HG03175 (cell line): ENCODE measurements around the gene DCAF11.
"Not testable (repeated sequence)": the region's sequence is repeated elsewhere in the genome, so short reads cannot be mapped to it uniquely, and the experiment has no call there.

Experiments used
- ATAC-seq: cut with Tn5 transposase; IDR thresholded peaks from one replicate; pipeline ENCODE4 v1.9.1; 2021; ENCODE audit warnings: mild to moderate bottlenecking, moderate library complexity; ENCODE audit not compliant: unreplicated experiment

DCAF11 gene

DNA sequence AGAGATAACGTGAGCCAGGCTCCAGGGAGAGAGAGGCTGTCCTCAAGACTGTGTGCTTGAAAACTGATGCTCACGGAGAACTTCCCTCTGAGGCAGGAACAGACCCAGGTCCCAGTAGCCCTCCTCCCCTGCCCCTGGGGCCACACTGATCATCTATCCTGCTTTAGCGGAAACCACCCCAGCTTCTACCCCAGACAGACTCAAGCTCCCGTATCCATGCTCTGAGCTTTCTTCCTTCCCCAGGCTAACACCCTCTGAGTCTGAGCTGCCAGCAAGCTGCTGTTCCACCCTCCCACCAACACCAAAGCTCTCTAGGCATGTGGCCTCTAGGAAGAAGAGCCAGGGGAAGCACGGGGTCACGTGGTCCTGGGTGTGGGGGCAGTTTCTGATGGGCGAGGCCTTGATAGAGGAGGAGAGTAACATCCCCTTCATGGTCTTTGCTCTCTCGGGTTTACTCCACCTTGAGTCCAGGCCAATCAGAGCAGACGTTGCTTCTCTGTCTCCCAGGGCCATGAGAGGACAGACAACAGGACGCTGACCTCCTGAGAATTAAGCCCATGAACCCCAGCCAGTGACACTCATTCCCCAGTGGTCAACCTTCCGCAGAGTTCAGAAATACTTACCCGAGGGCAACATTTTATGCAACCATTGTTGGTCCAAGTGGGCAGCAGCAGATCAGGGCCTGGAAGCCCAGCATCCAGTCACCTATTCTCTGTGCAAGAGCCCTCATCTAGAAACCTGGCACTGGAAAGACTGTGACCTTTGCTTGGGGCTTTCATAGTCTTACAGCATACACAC, 19.1 kb upstream of the DCAF11 start:
- peak; percentile 65 for ATAC-seq

DNA sequence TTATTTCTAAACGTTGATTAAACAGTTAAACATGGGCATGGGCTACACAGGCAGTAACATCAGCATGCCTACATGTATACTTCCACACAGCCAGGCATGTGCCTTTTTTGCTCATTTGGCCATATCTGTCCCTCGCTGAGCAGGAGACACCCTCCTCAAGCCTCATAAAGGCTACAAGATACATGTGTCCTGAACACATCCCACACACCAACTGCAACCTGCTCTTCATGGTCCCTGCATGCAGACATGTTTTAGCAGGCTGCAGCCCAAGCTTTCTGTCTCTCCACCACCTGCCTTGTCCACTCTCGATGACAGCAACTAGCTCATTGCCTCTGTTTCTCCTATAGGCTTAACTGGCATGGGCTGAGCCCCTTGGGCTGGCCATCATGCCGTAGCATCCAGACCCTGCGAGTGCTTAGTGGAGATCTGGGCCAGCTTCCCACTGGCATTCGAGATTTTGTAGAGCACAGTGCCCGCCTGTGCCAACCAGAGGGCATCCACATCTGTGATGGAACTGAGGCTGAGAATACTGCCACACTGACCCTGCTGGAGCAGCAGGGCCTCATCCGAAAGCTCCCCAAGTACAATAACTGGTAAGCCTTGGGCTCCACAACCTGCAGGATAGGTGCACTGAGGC, 17.9 kb upstream of the DCAF11 start:
- ATAC-seq: no peak

DNA sequence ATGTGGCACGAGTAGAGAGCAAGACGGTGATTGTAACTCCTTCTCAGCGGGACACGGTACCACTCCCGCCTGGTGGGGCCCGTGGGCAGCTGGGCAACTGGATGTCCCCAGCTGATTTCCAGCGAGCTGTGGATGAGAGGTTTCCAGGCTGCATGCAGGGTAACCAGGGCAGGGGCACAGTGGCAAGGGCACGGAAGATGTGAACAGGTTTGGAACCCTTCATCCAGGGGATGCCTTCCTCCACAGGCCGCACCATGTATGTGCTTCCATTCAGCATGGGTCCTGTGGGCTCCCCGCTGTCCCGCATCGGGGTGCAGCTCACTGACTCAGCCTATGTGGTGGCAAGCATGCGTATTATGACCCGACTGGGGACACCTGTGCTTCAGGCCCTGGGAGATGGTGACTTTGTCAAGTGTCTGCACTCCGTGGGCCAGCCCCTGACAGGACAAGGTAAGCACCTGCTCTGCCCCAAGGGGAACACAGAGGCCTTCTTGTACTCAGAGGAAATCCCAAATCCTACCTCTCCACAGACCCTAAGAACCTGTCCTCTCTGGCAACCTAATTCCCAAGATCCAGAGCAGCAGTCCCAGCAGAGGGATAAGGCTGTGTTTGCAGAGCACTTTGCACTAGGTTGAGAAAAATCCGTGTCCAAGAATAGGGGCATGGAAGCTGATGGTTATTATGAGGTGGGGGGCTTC, 16.2 kb upstream of the DCAF11 start:
- no peak for ATAC-seq

DNA sequence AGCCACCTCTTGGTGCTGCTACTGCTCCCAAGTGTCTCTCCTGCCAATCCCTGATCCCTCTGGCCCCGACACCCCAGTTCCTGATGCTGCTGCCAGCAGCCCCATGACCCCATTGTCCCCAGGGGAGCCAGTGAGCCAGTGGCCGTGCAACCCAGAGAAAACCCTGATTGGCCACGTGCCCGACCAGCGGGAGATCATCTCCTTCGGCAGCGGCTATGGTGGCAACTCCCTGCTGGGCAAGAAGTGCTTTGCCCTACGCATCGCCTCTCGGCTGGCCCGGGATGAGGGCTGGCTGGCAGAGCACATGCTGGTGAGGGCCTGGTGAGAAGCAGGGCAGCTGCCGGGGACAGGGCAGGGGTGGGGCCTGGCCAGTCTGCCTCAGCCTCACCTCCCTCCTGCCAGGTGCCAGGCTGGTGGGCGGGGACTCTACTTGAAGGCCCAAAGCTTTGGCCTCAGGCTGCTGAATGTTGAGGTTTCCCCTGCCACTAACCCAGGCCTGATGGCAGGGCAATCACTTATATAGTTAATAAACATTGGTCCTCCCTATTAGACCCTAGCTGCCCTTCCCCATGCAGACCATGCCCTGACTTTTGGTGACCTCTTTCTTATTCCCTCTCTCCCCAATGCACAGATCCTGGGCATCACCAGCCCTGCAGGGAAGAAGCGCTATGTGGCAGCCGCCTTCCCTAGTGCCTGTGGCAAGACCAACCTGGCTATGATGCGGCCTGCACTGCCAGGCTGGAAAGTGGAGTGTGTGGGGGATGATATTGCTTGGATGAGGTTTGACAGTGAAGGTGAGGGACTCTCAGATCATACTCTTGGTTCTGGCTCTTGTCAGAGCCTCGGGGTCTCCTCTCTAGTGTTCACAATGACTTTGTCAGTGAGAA, 15.4 kb upstream of the DCAF11 start:
- no peak for ATAC-seq

DNA sequence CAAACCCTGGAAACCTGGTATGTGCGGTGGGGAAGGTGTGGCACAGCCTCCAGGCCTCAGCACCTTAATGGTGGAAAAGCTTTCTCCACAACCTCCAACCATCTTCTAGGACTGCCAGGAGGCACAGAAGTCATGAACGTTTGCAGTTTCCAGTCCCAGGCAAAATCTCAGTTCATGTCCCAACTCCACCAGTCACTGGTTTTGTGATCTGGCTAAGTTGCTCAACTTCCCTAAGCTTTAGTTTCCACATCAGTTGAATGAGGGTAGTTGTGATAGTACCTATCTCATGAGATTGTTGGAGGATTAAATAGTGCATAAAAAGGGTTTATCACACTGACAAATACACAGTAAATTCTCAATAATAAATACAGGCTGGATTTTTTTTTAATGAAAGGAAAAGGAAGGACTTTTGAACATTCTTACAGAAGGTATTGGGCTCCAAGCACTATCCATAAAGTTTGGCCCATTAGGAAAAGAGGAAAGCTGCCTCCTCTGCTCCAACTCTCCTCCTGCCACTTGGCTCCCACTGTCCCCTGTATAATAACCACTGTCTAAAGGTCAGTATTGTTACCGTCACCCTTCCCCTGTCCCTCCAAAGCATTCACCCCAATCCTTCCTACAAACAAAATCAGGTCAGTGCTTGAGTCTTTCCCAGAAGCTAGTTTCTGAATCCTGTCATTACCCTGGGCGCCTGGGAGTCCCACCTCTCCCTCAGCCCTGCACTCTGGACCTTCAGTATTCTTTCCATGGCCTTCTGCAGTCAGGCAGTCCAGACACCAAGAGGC, 14.2 kb upstream of the DCAF11 start:
- ATAC-seq: no peak

DNA sequence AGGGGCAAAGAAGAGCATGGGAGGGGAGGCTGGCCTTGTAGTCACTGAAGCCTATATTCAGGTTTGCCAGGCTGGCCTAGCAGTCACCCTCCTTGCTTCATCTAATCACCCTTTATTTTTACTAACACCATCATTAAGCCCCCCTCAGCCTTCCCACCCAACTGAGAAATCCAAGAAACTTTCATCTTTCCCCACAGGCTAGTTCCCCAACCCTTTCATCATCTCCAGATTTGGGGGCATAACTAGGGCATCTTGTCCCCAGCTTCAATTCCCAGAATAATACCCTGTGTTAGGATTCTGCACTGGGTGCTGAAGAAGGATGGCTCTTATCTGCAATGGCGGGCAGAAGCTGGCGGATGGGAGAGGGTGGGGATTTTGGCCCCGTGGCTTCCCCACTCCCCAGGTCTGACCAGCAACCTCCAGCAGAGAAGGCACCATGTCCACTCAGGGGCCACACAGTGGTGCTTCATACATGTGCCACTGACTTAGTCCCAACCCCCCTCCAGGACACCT, 13.5 kb upstream of the DCAF11 start:
- ATAC-seq: no peak

DNA sequence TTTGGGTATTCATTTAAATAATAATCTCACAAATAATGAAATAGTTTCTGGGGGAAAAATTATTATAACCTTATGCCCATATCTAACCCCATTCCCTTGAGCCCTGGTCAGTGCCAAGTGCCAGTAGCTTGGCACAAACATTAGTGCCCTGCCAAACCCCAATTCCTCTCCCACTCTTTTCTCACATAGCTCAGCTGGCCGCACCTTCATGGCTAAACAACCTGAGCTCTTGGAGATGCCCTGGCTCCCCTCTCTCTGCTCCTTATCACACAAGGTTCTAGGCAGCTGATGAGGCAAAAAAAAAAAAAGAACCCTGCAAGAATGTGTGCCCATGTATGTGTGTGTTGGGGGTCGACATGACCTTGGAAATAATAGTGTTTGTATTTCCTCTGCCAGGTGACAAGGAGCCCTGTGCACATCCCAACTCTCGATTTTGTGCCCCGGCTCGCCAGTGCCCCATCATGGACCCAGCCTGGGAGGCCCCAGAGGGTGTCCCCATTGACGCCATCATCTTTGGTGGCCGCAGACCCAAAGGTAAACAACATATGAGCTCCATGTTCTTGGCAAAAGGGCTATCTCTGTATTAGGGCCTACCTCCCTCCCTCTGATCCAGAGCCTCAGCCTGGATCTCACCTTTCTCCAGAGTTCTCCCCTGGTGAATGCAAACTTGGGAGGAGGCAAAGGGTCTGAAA, 12.1 kb upstream of the DCAF11 start:
- no peak for ATAC-seq

DNA sequence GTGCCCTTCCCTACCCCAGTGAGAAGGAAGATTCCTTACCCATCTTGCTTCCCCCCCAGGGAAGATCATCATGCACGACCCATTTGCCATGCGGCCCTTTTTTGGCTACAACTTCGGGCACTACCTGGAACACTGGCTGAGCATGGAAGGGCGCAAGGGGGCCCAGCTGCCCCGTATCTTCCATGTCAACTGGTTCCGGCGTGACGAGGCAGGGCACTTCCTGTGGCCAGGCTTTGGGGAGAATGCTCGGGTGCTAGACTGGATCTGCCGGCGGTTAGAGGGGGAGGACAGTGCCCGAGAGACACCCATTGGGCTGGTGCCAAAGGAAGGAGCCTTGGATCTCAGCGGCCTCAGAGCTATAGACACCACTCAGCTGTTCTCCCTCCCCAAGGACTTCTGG, 11.1 kb upstream of the DCAF11 start:
- no peak for ATAC-seq

DNA sequence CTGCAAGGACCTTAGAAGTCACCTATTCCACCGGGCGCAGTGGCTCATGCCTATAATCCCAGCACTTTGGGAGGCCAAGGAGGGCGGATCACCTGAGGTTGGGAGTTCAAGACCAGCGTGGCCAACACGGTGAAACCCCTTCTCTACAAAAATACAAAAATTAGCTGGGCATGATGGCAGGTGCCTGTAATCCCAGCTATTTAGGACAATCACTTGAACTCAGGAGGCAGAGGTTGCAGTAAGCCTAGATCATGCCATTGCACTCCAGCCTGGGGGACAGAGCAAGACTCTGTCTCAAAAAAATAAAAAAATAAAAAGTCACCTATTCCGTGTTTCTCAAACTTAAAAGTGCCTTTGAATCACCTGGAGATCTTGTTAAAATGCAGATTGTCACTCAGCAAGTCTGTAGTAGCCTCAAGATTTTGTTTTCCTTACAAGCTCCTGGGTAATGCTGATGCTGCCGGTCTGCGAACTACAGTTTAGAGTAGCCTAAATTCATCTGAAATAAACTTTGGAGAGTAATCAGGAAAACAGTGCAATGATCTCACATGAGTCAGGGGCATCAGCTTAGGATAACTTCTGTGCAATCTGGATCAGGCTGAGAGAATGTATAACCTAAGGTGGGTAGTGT, 8.9 kb upstream of the DCAF11 start:
- not testable (repeated sequence) for ATAC-seq

DNA sequence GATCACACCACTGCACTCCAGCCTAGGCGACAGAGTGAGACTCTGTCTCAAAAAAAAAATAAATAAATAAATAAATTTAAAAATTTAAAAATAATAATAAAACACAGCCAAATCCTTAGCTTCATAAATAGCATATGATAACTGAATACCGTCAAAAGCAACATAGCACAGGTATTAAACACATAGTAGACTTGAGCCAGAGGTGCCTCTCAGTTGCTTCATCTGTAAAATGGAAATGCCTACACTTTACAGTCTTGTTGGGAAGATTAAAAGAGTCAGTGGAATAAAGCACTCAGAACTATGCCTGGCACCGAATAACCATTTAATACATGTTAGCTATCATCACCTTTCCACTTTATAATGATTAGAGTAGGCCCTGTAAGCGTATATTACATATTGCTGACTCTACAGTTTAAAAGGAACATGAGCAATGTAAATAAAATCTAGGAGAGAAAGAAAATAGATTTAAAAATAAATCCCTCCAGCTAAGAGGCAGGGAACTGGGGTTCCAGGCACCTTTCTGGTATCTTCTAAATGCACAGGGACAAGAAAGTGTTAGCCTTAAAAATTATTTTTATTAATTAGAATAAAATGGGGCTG, 7.8 kb upstream of the DCAF11 start:
- ATAC-seq: no peak

DNA sequence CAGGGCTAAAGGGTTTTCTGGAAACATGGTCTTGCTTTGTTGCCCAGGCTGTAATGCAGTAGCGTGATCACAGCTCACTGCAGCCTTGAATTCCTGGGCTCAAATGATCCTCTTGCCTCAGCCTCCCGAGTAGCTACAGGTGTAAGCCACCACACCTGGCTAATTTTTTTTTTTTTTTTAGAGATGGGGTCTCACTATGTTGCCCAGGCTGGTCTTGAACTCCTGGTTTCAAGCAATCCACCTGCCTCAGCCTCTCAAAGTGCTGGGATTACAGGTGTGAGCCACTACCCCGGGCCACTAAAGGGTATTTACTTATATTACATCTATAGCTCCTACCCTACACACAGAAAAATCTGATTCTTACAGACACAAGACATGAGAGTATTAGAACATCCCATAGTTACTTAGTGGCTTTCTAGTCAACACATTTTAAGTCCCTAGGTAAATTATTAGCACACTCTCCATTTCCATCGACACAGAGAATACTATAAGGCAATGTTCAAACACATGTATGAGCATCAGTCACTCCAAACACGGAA, 6.2 kb upstream of the DCAF11 start:
- peak; percentile 47 for ATAC-seq

DNA sequence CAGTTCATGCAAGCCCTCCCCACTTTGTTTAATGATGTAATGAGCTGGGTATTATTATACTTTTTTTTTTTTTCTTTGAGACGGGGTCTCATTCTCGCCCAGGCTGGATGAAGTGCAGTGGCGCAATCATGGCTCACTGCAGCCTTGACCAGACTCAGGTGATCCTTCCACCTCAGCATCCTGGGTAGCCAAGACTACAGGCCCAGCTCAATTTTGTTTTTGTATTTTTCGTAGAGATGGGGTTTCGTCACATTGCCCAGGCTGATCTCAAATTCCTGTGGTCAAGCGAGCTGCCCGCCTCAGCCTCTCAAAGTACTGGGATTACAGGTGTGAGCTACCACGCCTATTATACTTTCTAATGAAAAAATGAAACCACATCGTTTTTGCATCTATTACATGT, 4.5 kb upstream of the DCAF11 start:
- no peak for ATAC-seq

DNA sequence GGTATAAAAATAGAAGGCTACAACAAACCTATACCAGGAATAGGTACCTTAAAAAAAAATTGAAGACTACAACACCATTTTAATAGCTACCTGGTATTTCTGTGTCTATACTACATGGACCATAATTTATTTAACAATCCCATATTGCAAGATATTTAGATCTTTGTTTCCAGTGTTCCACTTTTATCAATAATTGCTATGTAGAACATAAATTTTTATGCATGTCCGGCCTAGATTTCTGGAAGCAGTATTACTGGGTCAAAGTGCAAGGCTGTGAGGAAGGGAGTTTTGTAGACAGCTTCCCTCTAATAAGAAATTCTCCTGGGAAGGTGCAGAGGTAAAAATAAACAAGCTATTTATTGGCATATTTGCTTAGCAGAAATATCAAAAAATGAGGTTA, 4.1 kb upstream of the DCAF11 start:
- no peak for ATAC-seq

DNA sequence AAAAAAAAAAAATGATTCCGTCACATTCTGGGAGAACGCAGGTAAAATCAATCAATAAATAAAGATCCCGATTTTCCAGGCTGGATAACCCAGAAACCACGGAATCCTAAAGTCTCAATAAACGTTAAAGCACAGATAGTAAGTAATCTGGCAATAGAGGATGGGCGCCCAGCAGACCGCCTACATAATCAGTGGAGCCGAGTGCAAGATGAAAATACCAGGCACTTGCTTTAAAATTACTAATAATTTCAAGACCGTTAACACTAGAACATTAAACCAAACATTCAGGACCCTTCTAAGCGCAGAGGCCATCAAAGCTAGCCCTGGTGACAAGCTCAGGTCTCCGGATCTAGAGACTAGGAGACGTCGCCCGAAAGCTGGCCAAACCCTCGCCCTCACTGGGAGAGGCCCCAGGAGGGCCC, 1.2 kb upstream of the DCAF11 start:
- ATAC-seq: no peak

DNA sequence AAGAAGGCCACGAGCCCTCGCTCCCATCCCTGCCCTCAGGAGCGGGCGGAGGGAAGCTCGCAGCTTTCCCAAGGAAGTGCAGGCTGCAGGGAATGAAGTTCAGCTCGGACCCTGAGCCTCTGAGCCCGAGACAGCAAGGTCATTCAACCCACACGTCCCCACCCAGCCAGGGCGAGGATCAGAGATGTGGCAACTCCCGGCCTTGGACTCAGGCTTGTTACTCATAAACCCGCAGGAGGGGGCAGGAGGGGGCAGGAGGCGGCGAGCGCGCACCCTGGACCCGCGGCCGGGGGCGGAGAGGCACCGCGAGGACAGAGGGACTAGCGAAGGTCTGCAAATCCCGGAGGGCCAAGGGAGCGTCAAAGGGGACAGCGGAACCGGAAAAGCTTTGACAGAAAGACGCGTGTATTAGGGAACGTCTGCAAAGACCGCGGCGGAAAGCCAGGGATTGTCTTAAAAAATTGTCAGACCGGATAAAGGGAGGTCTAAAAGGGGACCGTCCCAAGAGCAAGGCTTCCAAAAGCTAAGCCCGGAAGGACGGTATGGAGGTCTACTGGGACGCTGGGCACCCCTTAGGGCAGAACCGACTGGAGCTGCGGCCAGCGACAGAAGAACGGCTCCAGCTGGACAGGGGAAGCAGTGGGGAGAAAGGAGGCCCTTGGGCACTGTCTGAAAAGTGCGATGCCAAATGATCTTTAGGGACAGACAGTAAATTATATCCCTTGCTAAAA, 611 bp upstream of the DCAF11 start:
- peak; percentile 26 for ATAC-seq

DNA sequence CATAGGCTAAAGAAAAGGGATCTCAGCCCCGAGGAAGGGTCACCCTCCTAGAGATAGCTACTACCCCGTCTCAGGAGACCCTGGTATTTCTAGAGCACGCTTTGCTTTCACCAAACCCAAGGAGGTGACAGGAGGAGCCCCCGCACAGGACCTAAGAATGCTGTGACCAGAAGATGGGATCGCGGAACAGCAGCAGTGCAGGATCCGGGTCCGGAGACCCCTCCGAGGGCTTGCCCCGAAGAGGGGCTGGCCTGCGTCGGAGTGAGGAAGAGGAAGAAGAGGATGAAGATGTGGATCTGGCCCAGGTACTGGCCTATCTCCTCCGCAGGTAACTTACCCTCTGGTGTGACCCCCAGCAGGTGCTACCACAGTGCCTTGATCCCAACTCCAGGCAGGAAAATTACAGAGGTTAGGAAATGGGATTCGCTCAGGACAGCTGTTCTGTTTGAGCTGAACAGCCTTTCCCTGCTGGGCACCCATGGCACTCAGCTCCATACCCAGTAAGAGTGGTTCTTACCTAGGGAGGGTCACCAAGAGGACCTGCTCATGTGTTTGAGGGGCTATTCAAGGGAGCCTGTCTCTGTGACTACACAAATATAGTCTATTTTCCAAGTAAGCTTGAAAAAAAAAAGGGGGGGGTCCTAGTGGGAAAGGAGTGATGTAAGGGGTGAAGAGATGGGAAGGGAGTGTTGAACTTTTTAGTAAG, 998 bp downstream of the DCAF11 start:
- no peak for ATAC-seq
